GM18519 (cell line): ENCODE results near the gene LCN9.
"Not testable (repeated sequence)": the region's sequence is repeated elsewhere in the genome, so short reads cannot be mapped to it uniquely, and the experiment has no call there.

Experiments used
- ATAC-seq: cut with Tn5 transposase; IDR thresholded peaks from one replicate; pipeline ENCODE4 v1.9.1; 2021; ENCODE audit warnings: mild to moderate bottlenecking, moderate library complexity; ENCODE audit not compliant: unreplicated experiment, low FRiP score

Gene LCN9

DNA sequence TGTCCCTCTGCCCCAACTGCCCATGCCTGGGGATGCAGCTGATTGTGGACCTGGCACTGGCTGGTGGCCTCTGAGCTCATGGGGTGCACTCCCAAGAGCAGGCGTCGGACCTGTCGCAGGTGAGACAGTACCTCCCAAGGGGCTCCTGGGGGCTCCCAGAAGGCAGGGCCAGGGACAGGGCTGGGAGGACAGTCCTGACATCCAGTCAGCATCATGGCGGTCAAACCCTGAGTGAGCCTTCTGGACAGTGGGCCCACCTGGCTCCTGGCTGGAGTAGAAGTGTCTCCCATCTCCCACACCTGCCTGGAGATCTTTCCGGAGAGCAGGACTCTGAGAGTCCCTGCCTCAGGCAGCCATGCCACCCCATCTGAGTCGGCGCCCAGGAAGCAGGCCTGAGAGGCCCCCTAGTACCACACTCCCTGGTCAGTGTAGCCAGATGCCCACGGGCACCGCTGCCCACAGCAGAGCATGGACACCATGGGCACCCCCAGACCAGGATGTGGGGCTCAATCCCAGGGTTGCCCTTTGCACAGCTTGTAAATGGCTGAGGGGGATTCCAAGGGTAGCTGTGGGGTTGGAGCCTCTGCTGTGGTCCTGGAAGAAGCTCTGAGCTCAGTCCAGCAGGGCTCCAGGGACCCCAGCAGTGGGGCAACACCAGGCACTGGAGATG, 6.6 kb downstream of the LCN9 start:
- no peak for ATAC-seq

GRCh38 chr9:135670721-135671590, 7.8 kb downstream of the LCN9 start:
- no peak for ATAC-seq

GRCh38 chr9:135671591-135672041, 8.5 kb downstream of the LCN9 start:
- no peak for ATAC-seq

DNA sequence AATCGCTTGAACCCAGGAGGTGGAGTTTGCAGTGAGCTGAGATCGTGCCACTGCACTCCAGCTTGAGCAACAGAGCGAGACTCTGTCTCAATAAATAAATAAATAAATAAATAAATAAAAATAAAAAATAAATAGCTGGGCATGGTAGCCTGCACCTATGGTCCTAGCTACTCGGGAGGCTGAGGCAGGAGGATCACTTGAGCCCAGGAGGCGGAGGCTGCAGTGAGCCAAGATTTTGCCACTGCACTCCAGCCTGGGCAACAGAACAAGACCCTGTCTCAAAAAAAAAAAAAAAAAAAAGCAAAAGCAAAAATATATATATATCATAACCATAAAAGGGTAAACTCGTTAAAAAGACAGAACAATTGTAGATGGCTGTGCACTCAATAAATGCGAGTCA, 9.7 kb downstream of the LCN9 start:
- not testable (repeated sequence) for ATAC-seq

DNA sequence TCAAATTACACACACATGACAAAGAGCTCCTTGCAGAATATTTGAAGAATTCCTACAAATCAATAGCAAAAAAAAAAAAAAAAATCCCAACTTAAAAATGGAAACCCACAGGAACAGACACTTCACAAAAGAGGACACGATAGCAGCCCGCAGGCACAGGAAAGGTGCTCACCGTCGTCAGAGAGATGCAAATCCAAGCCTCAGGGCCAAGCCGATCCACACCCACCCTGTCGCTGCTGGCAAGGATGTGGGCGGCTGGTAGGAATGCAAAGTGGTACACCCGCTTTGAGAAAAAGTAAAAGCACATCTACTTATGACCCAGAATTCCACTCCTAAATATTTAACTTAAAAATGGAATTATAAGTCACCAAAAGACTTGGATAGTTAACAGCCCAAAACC, 10.8 kb downstream of the LCN9 start:
- no peak for ATAC-seq

DNA sequence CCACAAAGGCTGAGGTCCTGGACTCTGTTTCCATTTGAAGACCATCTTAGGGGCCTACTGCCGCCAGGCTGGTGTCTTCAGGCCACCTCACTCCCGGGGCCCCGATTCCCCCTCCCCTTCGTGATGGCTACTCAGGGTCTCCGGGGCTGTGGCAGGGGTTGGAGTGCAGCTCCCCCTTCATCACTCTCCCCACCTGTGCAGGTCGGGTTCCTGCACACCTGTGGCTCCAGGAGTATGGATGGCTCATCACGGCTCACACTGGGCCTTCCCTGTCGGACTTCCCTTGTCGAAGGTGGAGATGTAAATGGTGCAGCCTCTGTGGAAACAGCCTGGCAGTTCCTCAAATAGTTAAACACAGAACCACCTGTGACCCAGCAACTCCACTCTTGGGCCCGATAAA, 11.9 kb downstream of the LCN9 start:
- no peak for ATAC-seq

- no peak for ATAC-seq
Measured at GRCh38 chr9:135676891-135677290, 13.8 kb downstream of the LCN9 start.

- ATAC-seq = no peak
Measured at GRCh38 chr9:135677641-135678168, 14.6 kb downstream of the LCN9 start.

DNA sequence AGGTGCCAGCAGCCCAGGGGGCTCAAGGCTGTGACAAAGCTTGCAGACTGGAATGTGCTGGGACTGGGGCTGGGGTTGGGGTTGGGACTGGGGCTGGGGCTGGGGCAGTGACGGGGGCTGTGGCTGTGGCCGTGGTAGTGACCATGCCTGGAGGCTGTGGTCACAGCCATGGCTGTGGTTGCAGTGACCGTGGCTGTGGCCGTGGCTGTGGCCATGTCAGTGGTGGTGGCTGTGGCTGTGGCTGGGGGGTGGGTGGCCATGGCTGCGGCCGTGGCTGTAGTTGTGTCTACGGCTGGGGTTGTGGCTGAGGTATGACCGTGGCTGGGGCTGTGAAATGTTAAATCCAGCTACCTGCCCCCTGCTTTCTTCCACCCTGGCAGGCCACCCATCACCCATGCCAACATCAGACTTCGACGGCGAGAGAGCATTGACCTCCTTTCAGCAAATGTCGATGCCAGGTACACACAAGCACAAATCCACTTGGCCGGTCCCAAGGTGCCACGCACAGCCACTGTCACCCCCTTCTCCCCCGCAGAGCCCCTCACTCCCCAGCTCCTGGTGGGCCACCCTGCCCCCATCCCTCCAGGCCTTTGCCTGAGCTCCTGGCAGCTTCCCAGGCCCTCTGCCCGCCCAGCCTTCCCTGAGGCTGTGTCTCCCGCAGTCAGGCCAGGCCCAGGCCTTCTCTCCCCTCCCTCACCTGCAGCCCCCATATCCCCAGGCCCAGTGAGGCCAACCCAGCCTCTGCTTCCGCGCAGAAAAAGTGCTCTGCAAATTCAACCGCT, 15.3 kb downstream of the LCN9 start:
- no peak for ATAC-seq

GRCh38 chr9:135680056-135680455, 16.9 kb downstream of the LCN9 start:
- ATAC-seq = no peak

DNA sequence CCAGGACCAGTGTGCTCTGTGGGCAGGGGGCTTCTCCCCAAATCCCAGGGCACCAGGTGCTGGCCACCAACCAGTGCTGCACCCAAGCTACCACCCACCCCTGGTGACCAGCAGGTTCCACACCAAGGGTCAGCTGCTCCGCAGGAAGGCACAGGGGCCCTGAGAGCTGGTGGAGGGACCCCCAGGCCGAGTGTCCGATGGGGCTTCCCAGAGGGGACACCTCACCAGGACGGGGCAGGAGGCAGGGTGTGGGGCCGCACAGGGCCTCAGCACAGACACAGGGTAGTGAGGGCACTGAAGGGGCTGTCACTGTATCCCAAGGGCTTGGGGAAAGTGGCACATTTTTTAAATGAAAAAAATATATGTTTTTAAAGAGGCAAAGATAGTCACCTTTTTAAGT, 18.1 kb downstream of the LCN9 start:
- ATAC-seq = no peak

- no peak for ATAC-seq
Measured at GRCh38 chr9:135683401-135684034, 20.4 kb downstream of the LCN9 start.

GRCh38 chr9:135684691-135685090, 21.6 kb downstream of the LCN9 start:
- ATAC-seq = no peak

DNA sequence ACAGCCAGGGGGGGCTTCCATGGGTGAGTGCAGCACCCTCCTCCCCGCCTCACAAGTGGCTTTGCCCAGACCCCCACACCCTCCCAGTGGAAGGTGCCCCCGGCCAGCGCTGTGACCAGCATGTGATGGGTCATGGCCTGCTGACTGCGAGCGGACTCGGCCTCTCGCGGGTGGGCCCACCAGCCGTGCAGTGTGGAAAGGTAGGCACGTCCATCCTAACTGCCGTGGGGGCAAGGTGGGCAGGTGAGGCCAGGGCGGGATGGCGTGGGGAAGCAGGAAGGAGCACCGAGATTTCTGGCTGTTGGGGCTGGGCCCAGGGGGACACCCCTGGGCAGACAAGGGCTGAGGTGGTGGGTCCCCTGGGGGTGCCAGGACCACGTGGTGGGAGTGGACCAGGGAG, 24.1 kb downstream of the LCN9 start:
- ATAC-seq = no peak

DNA sequence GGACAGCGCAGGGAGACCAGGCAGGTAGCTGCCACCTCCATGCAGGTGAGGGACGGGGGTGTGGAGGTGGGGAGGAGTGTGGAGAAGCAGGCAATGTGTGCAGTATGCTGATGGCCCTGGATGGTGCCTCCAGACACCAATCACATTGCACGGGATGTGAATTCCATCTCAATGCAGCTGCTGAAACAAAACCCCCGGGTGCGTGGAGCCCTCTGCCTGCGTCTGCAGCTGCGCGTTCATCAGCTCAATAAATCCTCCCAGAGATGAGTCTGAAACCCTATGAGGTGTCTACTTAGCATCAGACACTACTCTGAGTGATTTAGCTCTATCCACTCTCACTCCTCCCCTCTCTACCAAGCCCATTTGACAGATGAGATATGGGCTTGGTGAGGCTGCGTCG, 25.9 kb downstream of the LCN9 start:
- ATAC-seq = no peak

DNA sequence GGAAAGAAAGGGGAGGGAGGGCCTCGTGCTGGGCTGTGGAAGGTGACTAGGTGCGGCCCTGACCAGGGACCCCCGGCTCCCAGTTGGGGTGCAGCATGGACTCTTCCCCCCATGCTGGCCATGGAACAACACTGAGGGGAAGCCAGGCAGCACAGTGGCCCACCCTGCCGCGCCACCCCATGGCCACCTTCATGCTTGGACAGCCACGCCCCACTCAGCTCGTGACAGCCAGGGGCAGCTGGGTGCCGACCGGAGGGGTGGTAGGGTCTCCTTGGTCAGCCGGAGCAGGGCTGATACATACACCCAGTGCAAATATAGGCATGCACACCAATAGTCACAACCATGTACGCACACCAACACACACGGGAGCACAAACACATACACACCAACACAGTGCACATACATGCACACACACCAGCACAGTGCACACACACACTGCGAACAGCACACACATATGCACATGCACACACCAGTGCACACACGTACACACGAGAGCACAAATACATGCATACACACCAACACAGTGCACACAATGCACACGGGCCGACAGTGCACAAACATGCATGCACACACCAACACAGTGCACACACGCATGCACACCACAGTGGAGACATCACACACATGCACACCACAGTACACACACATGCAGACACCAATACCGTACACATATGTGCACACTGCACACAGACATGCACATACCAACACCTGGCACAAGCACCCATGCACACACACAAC, 27.9 kb downstream of the LCN9 start:
- ATAC-seq = no peak

- ATAC-seq = no peak
Measured at GRCh38 chr9:135692410-135692809, 29.3 kb downstream of the LCN9 start.

GRCh38 chr9:135693265-135693664, 30.2 kb downstream of the LCN9 start:
- no peak for ATAC-seq

- no peak for ATAC-seq
Measured at GRCh38 chr9:135693771-135694170, 30.7 kb downstream of the LCN9 start.

DNA sequence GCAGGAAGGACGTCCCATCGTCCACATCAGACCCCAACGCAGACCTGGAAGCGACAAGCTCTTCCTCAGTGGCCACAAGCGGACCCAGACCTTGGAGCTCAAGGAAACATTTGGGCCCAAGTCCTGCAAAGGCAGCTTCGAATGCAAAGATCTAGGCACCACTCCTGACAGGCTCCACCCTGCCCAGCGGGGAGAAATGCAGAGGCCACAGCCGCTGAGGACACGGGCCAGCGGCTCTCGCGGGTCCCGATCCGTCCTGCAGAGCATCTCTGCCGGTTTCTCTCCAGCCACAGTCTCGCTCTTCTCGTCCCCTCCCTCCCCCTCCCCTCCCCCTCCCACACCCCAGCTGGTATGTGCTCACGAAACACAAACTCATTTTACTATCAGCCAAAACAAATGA, 31.3 kb downstream of the LCN9 start:
- ATAC-seq = no peak
